NB4 (cell line): ENCODE data around the gene TMSB15C.
"Not testable (repeated sequence)": the region's sequence is repeated elsewhere in the genome, so short reads cannot be mapped to it uniquely, and the experiment has no call there.

ENCODE experiments used
- CTCF ChIP-seq: IDR thresholded peaks from one replicate; pipeline ENCODE4 v1.5.1; 2012; ENCODE audit warnings: low read depth, low read length
- MYC ChIP-seq: IDR thresholded peaks from 2 replicates; pipeline ENCODE4 v1.6.1; 2011; ENCODE audit warnings: low read depth, low read length
- POLR2A ChIP-seq: IDR thresholded peaks from 2 replicates; pipeline ENCODE4 v1.6.1; 2011; ENCODE audit warnings: mild to moderate bottlenecking; ENCODE audit not compliant: insufficient read length; ENCODE audit errors: extremely low read depth

DNA sequence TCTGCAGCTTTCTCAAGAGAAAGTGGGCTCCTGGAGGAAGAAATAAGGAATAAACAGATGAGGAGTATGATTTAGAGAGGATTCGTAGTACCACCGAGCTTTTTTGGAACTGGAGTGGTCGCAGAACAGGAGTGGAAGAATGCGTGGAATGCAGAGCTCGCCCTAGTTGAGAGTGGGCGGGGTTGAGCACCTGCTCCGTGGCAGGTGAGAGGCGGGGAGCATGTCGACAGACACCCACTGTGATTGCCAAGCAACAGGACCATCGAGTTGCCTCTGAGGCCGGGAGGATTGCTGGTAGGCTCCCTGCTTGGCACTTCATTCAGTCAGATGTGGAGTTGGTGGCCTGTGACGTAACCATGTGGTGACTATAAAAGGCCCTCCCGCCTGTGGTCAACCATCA lies 21.1 kb downstream of the TMSB15C start:
- not testable (repeated sequence) for TF ChIP-seq CTCF, POLR2A, MYC
